GM12872 (cell line): ENCODE data around the gene ENTHD1.

Experiments
- CTCF ChIP-seq: IDR thresholded peaks from 3 replicates; pipeline ENCODE4 v1.5.1; 2011; ENCODE audit warnings: low read depth, mild to moderate bottlenecking, low read length, moderate library complexity; ENCODE audit not compliant: insufficient read depth

ENTHD1 gene

GRCh38 chr22:39893526-39893925 is at the start of gene ENTHD1:
Gene ENTHD1, minus strand, starts transcription at chr22:39893760. Its CDS starts 6,012 bp downstream, at chr22:39887748.
- TF ChIP-seq CTCF = no peak

- TF ChIP-seq CTCF = peak; percentile 44
Observed at GRCh38 chr22:39943337-39943736, 49.8 kb upstream of the ENTHD1 start.

GRCh38 chr22:39942439-39943230 is 49.1 kb upstream of the ENTHD1 start:
- no peak for TF ChIP-seq CTCF

GRCh38 chr22:39941601-39942000 is 48.0 kb upstream of the ENTHD1 start:
- no peak for TF ChIP-seq CTCF

GRCh38 chr22:39940757-39941305 is 47.3 kb upstream of the ENTHD1 start:
- TF ChIP-seq CTCF = peak; percentile 30; the same call in 2 of the 3 replicates

GRCh38 chr22:39939830-39940229 is 46.3 kb upstream of the ENTHD1 start:
- no peak for TF ChIP-seq CTCF

- TF ChIP-seq CTCF = no peak
Observed at GRCh38 chr22:39938509-39939111, 45.0 kb upstream of the ENTHD1 start.
